ENCODE measurements around the gene SLC44A4.
"Not testable (repeated sequence)": the region's sequence is repeated elsewhere in the genome, so short reads cannot be mapped to it uniquely, and the experiment has no call there.

SLC44A4 gene

GRCh38 chr6:31878726-31879125, at the start of gene SLC44A4:
Gene SLC44A4 (minus strand): TSS chr6:31878997. CDS start chr6:31878980, 17 bp downstream.
- no peak for DNase-seq

- no peak for DNase-seq
Measured at GRCh38 chr6:31928672-31928939, 49.8 kb upstream of the SLC44A4 start.

- no peak for DNase-seq
Measured at GRCh38 chr6:31927863-31928671, 49.3 kb upstream of the SLC44A4 start.

- no peak for DNase-seq
Measured at GRCh38 chr6:31927242-31927862, 48.6 kb upstream of the SLC44A4 start, which contains the start of gene C2. Gene C2 (plus strand): TSS chr6:31927717. CDS start chr6:31927753, 36 bp downstream.

GRCh38 chr6:31922942-31923341, 44.1 kb upstream of the SLC44A4 start:
- no peak for DNase-seq

GRCh38 chr6:31920811-31921210, 42.0 kb upstream of the SLC44A4 start:
- no peak for DNase-seq

GRCh38 chr6:31919624-31920303, 41.0 kb upstream of the SLC44A4 start:
- DNase-seq: no peak

GRCh38 chr6:31918069-31918720, 39.4 kb upstream of the SLC44A4 start:
- no peak for DNase-seq

GRCh38 chr6:31915756-31916155, 37.0 kb upstream of the SLC44A4 start:
- no peak for DNase-seq

GRCh38 chr6:31915351-31915750, 36.6 kb upstream of the SLC44A4 start:
- no peak for DNase-seq

- no peak for DNase-seq
Measured at GRCh38 chr6:31911826-31912585, 33.2 kb upstream of the SLC44A4 start.

- not testable (repeated sequence) for DNase-seq
Measured at GRCh38 chr6:31909298-31909697, 30.5 kb upstream of the SLC44A4 start.

GRCh38 chr6:31908791-31909190, 30.0 kb upstream of the SLC44A4 start:
- DNase-seq: no peak

GRCh38 chr6:31908255-31908654, 29.5 kb upstream of the SLC44A4 start:
- DNase-seq: not testable (repeated sequence)

GRCh38 chr6:31907158-31907813, 28.5 kb upstream of the SLC44A4 start:
- DNase-seq: no peak

- DNase-seq: not testable (repeated sequence)
Measured at GRCh38 chr6:31906727-31907126, 27.9 kb upstream of the SLC44A4 start.

- DNase-seq: no peak
Measured at GRCh38 chr6:31906122-31906521, 27.3 kb upstream of the SLC44A4 start.

- DNase-seq: no peak
Measured at GRCh38 chr6:31905041-31905440, 26.2 kb upstream of the SLC44A4 start.

- DNase-seq: no peak
Measured at GRCh38 chr6:31903957-31904356, 25.2 kb upstream of the SLC44A4 start.

- DNase-seq: peak; percentile 96
Measured at GRCh38 chr6:31901953-31902643, 23.3 kb upstream of the SLC44A4 start, which contains the start of gene ZBTB12. Gene ZBTB12 (minus strand): TSS chr6:31902086. CDS start chr6:31901305, 781 bp downstream.

GRCh38 chr6:31901415-31901952, 22.7 kb upstream of the SLC44A4 start:
- DNase-seq: no peak
